Loucy (cell line): ENCODE measurements around the gene ASPSCR1.

Source experiments
- H2AFZ ChIP-seq: fragments of 200-600 bp; sonication (generic); 2 replicates; pipeline ENCODE4 v1.6.0; 2016; ENCODE audit warnings: antibody characterized with exemption, mild to moderate bottlenecking, low read length, moderate library complexity
- H3F3A ChIP-seq: fragments of 200-600 bp; 2 replicates; pipeline ENCODE4 v1.6.0; 2016; ENCODE audit warnings: antibody characterized with exemption, low read depth, mild to moderate bottlenecking
- H3K27me3 ChIP-seq: fragments of 200-600 bp; sonication (generic); 2 replicates; pipeline ENCODE4 v1.6.1; 2014; ENCODE audit warnings: low read length, mild to moderate bottlenecking; ENCODE audit not compliant: insufficient read depth, poor library complexity, severe bottlenecking
- H3K36me3 ChIP-seq: fragments of 200-600 bp; sonication (generic); 2 replicates; pipeline ENCODE4 v1.6.1; 2016; ENCODE audit warnings: low read length; ENCODE audit not compliant: insufficient read depth
- H3K4me1 ChIP-seq: fragments of 200-600 bp; sonication (generic); 2 replicates; pipeline ENCODE4 v1.5.1; 2014; ENCODE audit warnings: low read length, mild to moderate bottlenecking; ENCODE audit not compliant: insufficient read depth, poor library complexity, severe bottlenecking
- H3K4me2 ChIP-seq: fragments of 200-600 bp; sonication (generic); 2 replicates; pipeline ENCODE4 v1.6.0; 2014; ENCODE audit warnings: antibody characterized with exemption, low read length, low read depth, mild to moderate bottlenecking; ENCODE audit not compliant: poor library complexity, severe bottlenecking
- H3K4me3 ChIP-seq: fragments of 200-600 bp; sonication (generic); 2 replicates; pipeline ENCODE4 v1.5.1; 2014; ENCODE audit warnings: low read length, mild to moderate bottlenecking, mixed read lengths; ENCODE audit not compliant: poor library complexity, severe bottlenecking
- H3K79me2 ChIP-seq: fragments of 200-600 bp; sonication (generic); 2 replicates; pipeline ENCODE4 v1.6.1; 2014; ENCODE audit warnings: low read length; ENCODE audit not compliant: insufficient read depth
- H3K9ac ChIP-seq: fragments of 200-600 bp; sonication (generic); 2 replicates; pipeline ENCODE4 v1.6.0; 2014; ENCODE audit warnings: mild to moderate bottlenecking, low read depth, low read length, moderate library complexity; ENCODE audit not compliant: poor library complexity, severe bottlenecking
- H3K9me2 ChIP-seq: fragments of 200-600 bp; sonication (generic); replicated peaks from 2 replicates; pipeline ENCODE4 v1.6.1; 2016; ENCODE audit warnings: low read depth, low read length, mixed read lengths
- H3K9me3 ChIP-seq: fragments of 200-600 bp; sonication (generic); 2 replicates; pipeline ENCODE4 v1.6.1; 2014; ENCODE audit warnings: mild to moderate bottlenecking, antibody characterized with exemption, low read length, low read depth; ENCODE audit not compliant: insufficient read depth
- H4K20me1 ChIP-seq: fragments of 200-600 bp; sonication (generic); 2 replicates; pipeline ENCODE4 v1.6.0; 2014; ENCODE audit warnings: antibody characterized with exemption, low read length, mild to moderate bottlenecking; ENCODE audit not compliant: insufficient read depth, poor library complexity, severe bottlenecking
- EZH2phosphoT487 ChIP-seq: fragments of 200-600 bp; IDR thresholded peaks from 2 replicates; pipeline ENCODE4 v1.6.1; 2018; ENCODE audit warnings: antibody characterized with exemption, mild to moderate bottlenecking, moderate library complexity, borderline replicate concordance
- TF ChIP-seq, protein P1 (sequence below): fragments of 200-600 bp; sonication (generic); conservative IDR thresholded peaks from 2 replicates; pipeline ENCODE4 v1.5.1; 2014; ENCODE audit warnings: mild to moderate bottlenecking, antibody characterized with exemption, low read length

The ASPSCR1 gene

GRCh38 chr17:82008258-82008940 lies 31.0 kb downstream of the ASPSCR1 start:
- Histone ChIP-seq H3K9me2 (no peaks in the 10 kb centered on the region), H3K4me1 (no peaks in the 10 kb centered on the region), H2AFZ (no peak overlapping the region), H3K79me2 (no peaks in the 10 kb centered on the region), H3K4me2 (no peak overlapping the region), H3K27me3 (no peaks in the 10 kb centered on the region), H4K20me1 (no peaks in the 10 kb centered on the region), H3K9ac (no peak overlapping the region), H3K36me3 (no peaks in the 10 kb centered on the region), H3K9me3 (no peaks in the 10 kb centered on the region), H3K4me3 (no peak overlapping the region), H3F3A (no peaks in the 10 kb centered on the region)
- no peak for TF ChIP-seq EZH2phosphoT487
- TF ChIP-seq, protein P1, sequence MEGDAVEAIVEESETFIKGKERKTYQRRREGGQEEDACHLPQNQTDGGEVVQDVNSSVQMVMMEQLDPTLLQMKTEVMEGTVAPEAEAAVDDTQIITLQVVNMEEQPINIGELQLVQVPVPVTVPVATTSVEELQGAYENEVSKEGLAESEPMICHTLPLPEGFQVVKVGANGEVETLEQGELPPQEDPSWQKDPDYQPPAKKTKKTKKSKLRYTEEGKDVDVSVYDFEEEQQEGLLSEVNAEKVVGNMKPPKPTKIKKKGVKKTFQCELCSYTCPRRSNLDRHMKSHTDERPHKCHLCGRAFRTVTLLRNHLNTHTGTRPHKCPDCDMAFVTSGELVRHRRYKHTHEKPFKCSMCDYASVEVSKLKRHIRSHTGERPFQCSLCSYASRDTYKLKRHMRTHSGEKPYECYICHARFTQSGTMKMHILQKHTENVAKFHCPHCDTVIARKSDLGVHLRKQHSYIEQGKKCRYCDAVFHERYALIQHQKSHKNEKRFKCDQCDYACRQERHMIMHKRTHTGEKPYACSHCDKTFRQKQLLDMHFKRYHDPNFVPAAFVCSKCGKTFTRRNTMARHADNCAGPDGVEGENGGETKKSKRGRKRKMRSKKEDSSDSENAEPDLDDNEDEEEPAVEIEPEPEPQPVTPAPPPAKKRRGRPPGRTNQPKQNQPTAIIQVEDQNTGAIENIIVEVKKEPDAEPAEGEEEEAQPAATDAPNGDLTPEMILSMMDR, result no peak

DNA sequence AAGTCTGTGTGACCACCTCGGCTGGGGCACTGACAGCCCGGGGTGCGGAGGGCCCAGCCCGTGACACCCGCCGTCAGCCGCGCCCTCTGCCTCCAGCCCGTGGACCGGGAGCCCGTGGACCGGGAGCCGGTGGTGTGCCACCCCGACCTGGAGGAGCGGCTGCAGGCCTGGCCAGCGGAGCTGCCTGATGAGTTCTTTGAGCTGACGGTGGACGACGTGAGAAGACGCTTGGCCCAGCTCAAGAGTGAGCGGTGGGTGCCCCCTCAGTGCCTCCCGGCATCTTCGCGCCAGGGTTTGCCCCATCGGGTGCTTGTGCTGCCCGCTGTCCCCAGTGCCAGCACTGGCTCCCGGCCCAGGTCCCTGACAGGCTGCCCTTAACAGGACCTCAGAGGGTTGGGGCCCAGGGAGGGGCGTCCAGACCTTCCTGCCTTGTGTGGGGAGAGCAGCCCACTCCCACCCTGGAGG lies 31.5 kb downstream of the ASPSCR1 start:
- Histone ChIP-seq H3K79me2 (no peaks in the 10 kb centered on the region), H2AFZ (no peak overlapping the region), H3K27me3 (no peaks in the 10 kb centered on the region), H3K4me2 (no peak overlapping the region), H3K9me3 (no peaks in the 10 kb centered on the region), H3K4me1 (no peaks in the 10 kb centered on the region), H3K4me3 (no peak overlapping the region), H3K9me2 (no peaks in the 10 kb centered on the region), H3K9ac (no peak overlapping the region), H4K20me1 (no peaks in the 10 kb centered on the region), H3K36me3 (no peaks in the 10 kb centered on the region), H3F3A (no peaks in the 10 kb centered on the region)
- TF ChIP-seq, protein P1, result no peak
- TF ChIP-seq EZH2phosphoT487, result no peak

DNA sequence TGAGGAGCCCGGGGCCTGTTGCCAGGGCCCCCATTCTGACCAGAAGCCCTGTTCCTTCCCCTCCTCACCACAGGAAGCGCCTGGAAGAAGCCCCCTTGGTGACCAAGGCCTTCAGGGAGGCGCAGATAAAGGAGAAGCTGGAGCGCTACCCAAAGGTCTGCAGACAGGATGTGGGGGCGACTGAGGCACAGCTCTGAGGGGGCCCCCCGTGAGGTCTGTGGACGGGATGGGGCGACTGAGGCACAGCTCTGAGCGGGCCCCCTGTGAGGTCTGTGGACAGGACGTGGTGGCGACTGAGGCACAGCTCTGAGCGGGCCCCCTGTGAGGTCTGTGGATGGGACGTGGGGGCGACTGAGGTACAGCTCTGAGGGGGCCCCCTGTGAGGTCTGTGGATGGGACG lies 32.0 kb downstream of the ASPSCR1 start:
- Histone ChIP-seq H3F3A (no peaks in the 10 kb centered on the region), H3K4me3 (no peak overlapping the region), H3K9me2 (no peaks in the 10 kb centered on the region), H3K9ac (no peak overlapping the region), H3K9me3 (no peaks in the 10 kb centered on the region), H3K27me3 (no peaks in the 10 kb centered on the region), H3K79me2 (no peaks in the 10 kb centered on the region), H3K36me3 (no peaks in the 10 kb centered on the region), H4K20me1 (no peaks in the 10 kb centered on the region), H3K4me1 (no peaks in the 10 kb centered on the region), H3K4me2 (no peak overlapping the region), H2AFZ (no peak overlapping the region)
- TF ChIP-seq EZH2phosphoT487, result no peak
- TF ChIP-seq, protein P1, result no peak
